Hepatocyte (in vitro differentiated cells): ENCODE data around the gene ZSCAN21. TPM values are rescaled to one million over a fixed set of nuclear protein-coding genes. Genes with fewer than 3 reads are reported as not detected.

Source experiments
- DNase-seq: peaks from one replicate; pipeline ENCODE4 v3.0.0-alpha.2; 2016; ENCODE audit warnings: low spot score
- H2AFZ ChIP-seq: fragments of 200-600 bp; sonication (generic); 2 replicates; pipeline ENCODE4 v1.6.0; 2016; ENCODE audit warnings: antibody characterized with exemption, mild to moderate bottlenecking
- H3K27ac ChIP-seq: fragments of 200-600 bp; sonication (generic); 2 replicates; pipeline ENCODE4 v1.5.1; 2016; ENCODE audit warnings: mild to moderate bottlenecking
- H3K27me3 ChIP-seq: fragments of 200-600 bp; sonication (generic); 2 replicates; pipeline ENCODE4 v1.6.1; 2016
- H3K36me3 ChIP-seq: fragments of 200-600 bp; sonication (generic); replicated peaks from 2 replicates; pipeline ENCODE4 v1.5.1; 2016; ENCODE audit warnings: low read depth; ENCODE audit not compliant: insufficient read depth
- H3K4me1 ChIP-seq: fragments of 200-600 bp; sonication (generic); 2 replicates; pipeline ENCODE4 v1.5.1; 2016; ENCODE audit warnings: mild to moderate bottlenecking, moderate library complexity; ENCODE audit not compliant: insufficient read depth
- H3K4me2 ChIP-seq: fragments of 200-600 bp; sonication (generic); 2 replicates; pipeline ENCODE4 v1.6.0; 2016
- H3K4me3 ChIP-seq: fragments of 200-600 bp; sonication (generic); 2 replicates; pipeline ENCODE4 v1.5.1; 2016; ENCODE audit warnings: mild to moderate bottlenecking
- H3K79me2 ChIP-seq: fragments of 200-600 bp; sonication (generic); 2 replicates; pipeline ENCODE4 v1.6.0; 2017; ENCODE audit warnings: mild to moderate bottlenecking
- H3K9me2 ChIP-seq: fragments of 200-600 bp; sonication (generic); replicated peaks from 2 replicates; pipeline ENCODE4 v1.6.0; 2017; ENCODE audit warnings: mild to moderate bottlenecking; ENCODE audit not compliant: insufficient read depth
- H3K9me3 ChIP-seq: fragments of 200-600 bp; sonication (generic); 2 replicates; pipeline ENCODE4 v1.5.1; 2016; ENCODE audit warnings: low read depth, mild to moderate bottlenecking
- H4K20me1 ChIP-seq: fragments of 200-600 bp; sonication (generic); 2 replicates; pipeline ENCODE4 v1.6.0; 2016; ENCODE audit warnings: mild to moderate bottlenecking; ENCODE audit not compliant: insufficient read depth, poor library complexity, severe bottlenecking
- EZH2 ChIP-seq: fragments of 200-600 bp; sonication (generic); IDR thresholded peaks from 2 replicates; pipeline ENCODE4 v1.6.1; 2016; ENCODE audit warnings: antibody characterized with exemption, mild to moderate bottlenecking, borderline replicate concordance
- EZH2phosphoT487 ChIP-seq: fragments of 200-600 bp; sonication (generic); IDR thresholded peaks from one replicate; pipeline ENCODE4 v1.6.1; 2018; ENCODE audit warnings: antibody characterized with exemption, mild to moderate bottlenecking, low read depth, moderate library complexity; ENCODE audit not compliant: unreplicated experiment, severe bottlenecking
- WGBS: methylation state at CpG from one replicate; pipeline ENCODE4 v1.1.6; 2016; ENCODE audit warnings: low lambda C conversion rate; ENCODE audit errors: missing lambda C conversion rate; 5-methylcytosine and 5-hydroxymethylcytosine counted together
- polyA plus RNA-seq: library from polyadenylated mRNA; unstranded; fragments of >200 nt; fragmentation: Nextera tagmentation; extraction: Ambion mirVana; gene quantifications from 2 replicates; pipeline ENCODE4 v1.2.1, GENCODE V29; 2016
- total RNA-seq: library from RNA; depleted of rRNA; stranded (reverse); fragments of >200 nt; gene quantifications from 2 replicates; pipeline ENCODE4 v1.2.3, GENCODE V29; 2014
- TF ChIP-seq, protein P1 (sequence below): fragments of 200-600 bp; sonication (generic); IDR thresholded peaks from 2 replicates; pipeline ENCODE4 v1.5.1; 2016; ENCODE audit warnings: antibody characterized with exemption, mild to moderate bottlenecking; ENCODE audit not compliant: poor library complexity

Gene ZSCAN21
- total and polyA plus RNA-seq, 2 experiments from 2014 or later: 9.6 to 12.8 TPM

DNA sequence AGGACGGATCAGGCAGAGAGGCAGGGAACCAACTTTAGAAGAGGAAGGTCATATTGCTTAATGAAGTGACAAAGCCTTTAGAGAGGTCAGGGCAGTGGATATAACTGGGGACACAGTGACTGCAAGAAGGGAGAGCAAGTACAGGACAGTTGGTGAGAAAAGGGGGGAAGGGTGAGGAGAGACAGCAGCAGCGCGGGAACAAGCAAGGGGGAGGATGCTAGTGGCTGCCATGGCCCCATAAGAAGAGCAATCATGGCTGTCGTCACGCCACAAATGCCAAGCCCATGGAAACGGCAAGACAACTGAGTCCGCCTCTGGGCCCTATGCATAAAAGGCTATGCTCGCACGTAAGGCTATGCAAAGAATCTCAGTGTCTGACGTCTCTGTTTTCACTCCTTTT is 22.9 kb downstream of the ZSCAN21 start:
- Histone ChIP-seq H3K4me3 (no peak overlapping the region), H4K20me1 (no peaks in the 10 kb centered on the region), H3K4me2 (no peak overlapping the region), H3K27me3 (no peaks in the 10 kb centered on the region), H3K4me1 (peaks cover 2% of the 10 kb centered on the region), H3K27ac (no peak overlapping the region), H3K36me3 (peaks cover 54% of the 10 kb centered on the region), H3K9me2 (no peaks in the 10 kb centered on the region), H3K79me2 (peaks cover 48% of the 10 kb centered on the region), H3K9me3 (peaks cover 47% of the 10 kb centered on the region), H2AFZ (no peak overlapping the region)
- 98% methylated on average over 10 of the region's 10 CpGs for WGBS
- TF ChIP-seq EZH2 (no peak), EZH2phosphoT487 (no peak)
- TF ChIP-seq, protein P1, sequence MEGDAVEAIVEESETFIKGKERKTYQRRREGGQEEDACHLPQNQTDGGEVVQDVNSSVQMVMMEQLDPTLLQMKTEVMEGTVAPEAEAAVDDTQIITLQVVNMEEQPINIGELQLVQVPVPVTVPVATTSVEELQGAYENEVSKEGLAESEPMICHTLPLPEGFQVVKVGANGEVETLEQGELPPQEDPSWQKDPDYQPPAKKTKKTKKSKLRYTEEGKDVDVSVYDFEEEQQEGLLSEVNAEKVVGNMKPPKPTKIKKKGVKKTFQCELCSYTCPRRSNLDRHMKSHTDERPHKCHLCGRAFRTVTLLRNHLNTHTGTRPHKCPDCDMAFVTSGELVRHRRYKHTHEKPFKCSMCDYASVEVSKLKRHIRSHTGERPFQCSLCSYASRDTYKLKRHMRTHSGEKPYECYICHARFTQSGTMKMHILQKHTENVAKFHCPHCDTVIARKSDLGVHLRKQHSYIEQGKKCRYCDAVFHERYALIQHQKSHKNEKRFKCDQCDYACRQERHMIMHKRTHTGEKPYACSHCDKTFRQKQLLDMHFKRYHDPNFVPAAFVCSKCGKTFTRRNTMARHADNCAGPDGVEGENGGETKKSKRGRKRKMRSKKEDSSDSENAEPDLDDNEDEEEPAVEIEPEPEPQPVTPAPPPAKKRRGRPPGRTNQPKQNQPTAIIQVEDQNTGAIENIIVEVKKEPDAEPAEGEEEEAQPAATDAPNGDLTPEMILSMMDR: no peak
- no peak for DNase-seq

DNA sequence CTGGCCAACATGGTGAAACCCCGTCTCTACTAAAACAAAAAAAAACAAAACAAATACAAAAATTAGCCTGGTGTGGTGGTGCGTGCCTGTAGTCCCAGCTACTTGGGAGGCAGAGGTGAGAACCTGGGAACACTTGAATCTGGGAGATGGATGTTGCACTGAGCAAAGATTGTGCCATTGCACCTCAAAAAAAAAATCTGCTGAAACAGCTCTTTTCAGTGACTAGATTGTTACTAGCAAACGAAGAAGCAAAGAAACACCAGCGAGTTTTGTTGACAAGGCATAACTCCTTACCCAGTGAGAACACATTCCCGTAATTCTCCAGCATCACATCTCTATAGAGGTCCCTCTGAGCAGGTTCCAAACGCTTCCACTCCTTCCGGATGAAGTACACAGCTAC is 25.3 kb downstream of the ZSCAN21 start:
- WGBS: 98% methylated on average over 7 of the region's 7 CpGs
- Histone ChIP-seq H2AFZ (no peak overlapping the region), H3K79me2 (peaks cover 71% of the 10 kb centered on the region), H3K4me2 (no peak overlapping the region), H3K9me2 (no peaks in the 10 kb centered on the region), H3K4me3 (no peak overlapping the region), H4K20me1 (peaks cover 13% of the 10 kb centered on the region), H3K9me3 (peaks cover 44% of the 10 kb centered on the region), H3K27me3 (no peaks in the 10 kb centered on the region), H3K27ac (no peak overlapping the region), H3K36me3 (peaks cover 54% of the 10 kb centered on the region), H3K4me1 (peaks cover 20% of the 10 kb centered on the region)
- no peak for DNase-seq
- TF ChIP-seq, protein P1: no peak
- TF ChIP-seq EZH2phosphoT487 (no peak), EZH2 (no peak)

DNA sequence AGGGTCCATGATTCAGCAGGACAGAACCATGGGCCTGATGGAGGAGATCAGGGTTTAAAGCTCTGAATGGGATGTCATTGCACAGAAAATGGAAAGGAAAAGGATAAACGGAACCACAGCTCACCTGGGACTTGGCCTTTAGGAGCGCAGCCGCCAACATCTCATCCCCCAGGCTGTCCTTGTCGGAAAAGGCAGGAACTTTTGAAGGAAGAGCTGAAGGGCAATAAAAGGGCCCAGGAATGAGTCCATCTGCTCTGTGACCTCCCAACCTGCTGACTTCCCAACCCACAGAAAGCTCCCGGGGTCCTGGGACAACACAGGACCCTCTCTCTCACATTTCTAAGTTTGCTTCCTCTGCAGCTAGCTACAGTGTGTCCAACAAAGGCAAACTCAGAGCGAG is 25.8 kb downstream of the ZSCAN21 start:
- no peak overlapping the region for H3K27ac ChIP-seq
- DNase-seq: no peak
- peaks cover 54% of the 10 kb centered on the region for H3K36me3 ChIP-seq
- no peak overlapping the region for H3K4me3 ChIP-seq
- H2AFZ ChIP-seq: no peak overlapping the region
- peaks cover 38% of the 10 kb centered on the region for H3K9me3 ChIP-seq
- peaks cover 17% of the 10 kb centered on the region for H4K20me1 ChIP-seq
- no peaks in the 10 kb centered on the region for H3K9me2 ChIP-seq
- TF ChIP-seq, protein P1: no peak
- TF ChIP-seq EZH2 (no peak), EZH2phosphoT487 (no peak)
- H3K27me3 ChIP-seq: no peaks in the 10 kb centered on the region
- H3K4me2 ChIP-seq: no peak overlapping the region
- WGBS: 96% methylated on average over 6 of the region's 6 CpGs
- H3K4me1 ChIP-seq: peaks cover 25% of the 10 kb centered on the region
- H3K79me2 ChIP-seq: peaks cover 75% of the 10 kb centered on the region

DNA sequence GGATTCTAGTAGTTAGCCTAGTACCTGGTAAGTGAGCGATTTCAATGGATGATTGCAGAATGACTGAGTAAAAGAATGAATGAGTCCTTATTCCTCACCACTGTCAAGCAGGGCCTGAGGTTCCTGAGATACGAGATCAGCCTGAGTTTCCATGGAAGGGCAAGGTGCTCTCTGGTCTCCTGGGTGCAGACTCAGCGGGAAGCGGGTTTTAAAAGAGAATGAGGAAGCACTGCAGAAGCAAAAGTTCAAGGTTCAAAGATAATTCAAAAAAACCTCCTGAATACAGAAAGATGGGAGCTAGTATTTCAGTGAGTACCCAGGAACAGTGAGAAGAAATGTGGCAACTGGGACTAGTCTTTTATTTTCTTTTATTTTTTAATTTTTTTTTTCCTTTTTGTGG is 27.6 kb downstream of the ZSCAN21 start:
- 85% methylated on average over 4 of the region's 4 CpGs for WGBS
- Histone ChIP-seq H3K9me2 (no peaks in the 10 kb centered on the region), H3K9me3 (peaks cover 20% of the 10 kb centered on the region), H3K4me1 (peaks cover 30% of the 10 kb centered on the region), H3K27ac (peak overlapping the region; percentile 92), H2AFZ (no peak overlapping the region), H3K27me3 (no peaks in the 10 kb centered on the region), H3K4me2 (peak overlapping the region; percentile 90), H3K36me3 (peaks cover 36% of the 10 kb centered on the region), H4K20me1 (peaks cover 17% of the 10 kb centered on the region), H3K79me2 (peaks cover 79% of the 10 kb centered on the region), H3K4me3 (no peak overlapping the region)
- no peak for TF ChIP-seq EZH2phosphoT487
- TF ChIP-seq EZH2: no peak
- TF ChIP-seq, protein P1: no peak
- DNase-seq: no peak
